OCI-LY3 (cell line): ENCODE data around the gene B4GALNT2.

Experiments
- H2AFZ ChIP-seq: fragments of 200-600, 300-600 bp; shearing (Covaris generic); 2 replicates; pipeline ENCODE4 v1.6.0; 2014; ENCODE audit warnings: antibody characterized with exemption, low read depth, low read length
- H3K27ac ChIP-seq: fragments of 200-600, 300-600 bp; sonication (generic); 2 replicates; pipeline ENCODE4 v1.5.1; 2014; ENCODE audit warnings: mild to moderate bottlenecking, low read length, moderate library complexity, mixed read lengths
- H3K27me3 ChIP-seq: fragments of 200-600, 300-600 bp; sonication (generic); 2 replicates; pipeline ENCODE4 v1.6.1; 2014; ENCODE audit warnings: low read depth, low read length, mixed read lengths
- H3K36me3 ChIP-seq: fragments of 200-600, 300-600 bp; sonication (generic); replicated peaks from 2 replicates; pipeline ENCODE3; 2014; ENCODE audit warnings: low read depth, low read length, mixed read lengths
- H3K4me1 ChIP-seq: fragments of 300-600, 200-600 bp; sonication (generic); 2 replicates; pipeline ENCODE4 v1.6.1; 2014; ENCODE audit warnings: low read length, mixed read lengths
- H3K4me2 ChIP-seq: fragments of 200-600, 300-600 bp; sonication (generic); 2 replicates; pipeline ENCODE4 v1.6.1; 2014; ENCODE audit warnings: low read length, mixed read lengths
- H3K4me3 ChIP-seq: fragments of 300-600, 200-600 bp; sonication (generic); 2 replicates; pipeline ENCODE4 v1.5.1; 2014; ENCODE audit warnings: antibody characterized with exemption, mild to moderate bottlenecking, low read length, moderate library complexity
- H3K79me2 ChIP-seq: fragments of 300-600, 200-600 bp; shearing (Covaris generic); 2 replicates; pipeline ENCODE4 v1.6.1; 2014; ENCODE audit warnings: mild to moderate bottlenecking, low read length, mixed read lengths
- H3K9ac ChIP-seq: fragments of 300-600, 200-600 bp; shearing (Covaris generic); 2 replicates; pipeline ENCODE4 v1.6.0; 2014; ENCODE audit warnings: mild to moderate bottlenecking, low read length, moderate library complexity
- H3K9me3 ChIP-seq: fragments of 200-600, 300-600 bp; shearing (Covaris generic); 2 replicates; pipeline ENCODE4 v1.6.1; 2014; ENCODE audit warnings: low read length, mixed read lengths; ENCODE audit not compliant: insufficient read depth
- H4K20me1 ChIP-seq: fragments of 200-600, 300-600 bp; sonication (generic); 2 replicates; pipeline ENCODE4 v1.6.1; 2016; ENCODE audit warnings: low read length, mixed read lengths; ENCODE audit not compliant: insufficient read depth
- CTCF ChIP-seq: fragments of 200-600, 300-600 bp; sonication (generic); IDR thresholded peaks from 2 replicates; pipeline ENCODE4 v1.5.1; 2014; ENCODE audit warnings: antibody characterized with exemption, low read length, low read depth
- EZH2phosphoT487 ChIP-seq: fragments of 200-600 bp; shearing (Covaris generic); IDR thresholded peaks from 2 replicates; pipeline ENCODE4 v1.6.1; 2018; ENCODE audit warnings: antibody characterized with exemption, mixed run types, low read depth

B4GALNT2 gene

DNA sequence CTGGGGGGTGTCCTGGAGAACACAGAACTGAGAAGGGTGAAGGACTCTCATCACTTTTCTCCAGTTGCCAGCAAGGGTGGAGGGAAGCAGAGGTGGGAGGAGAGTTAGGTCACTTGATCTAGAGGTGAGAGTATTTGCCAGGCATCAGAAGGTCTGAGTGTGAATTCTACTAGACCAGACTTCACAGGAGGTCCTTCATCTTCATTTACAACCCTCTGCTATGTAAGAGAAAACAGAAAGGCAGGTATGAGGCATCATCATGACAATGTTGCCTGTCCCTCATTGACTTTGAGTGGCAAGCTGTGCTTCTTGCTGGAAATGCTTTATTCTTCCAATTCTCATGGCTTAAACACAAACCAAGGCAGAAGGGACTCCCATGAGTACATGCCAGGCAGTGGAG is 45.9 kb upstream of the B4GALNT2 start:
- H3K9ac ChIP-seq, result no peak overlapping the region
- peaks cover 19% of the 10 kb centered on the region; the same call in 1 of the 2 replicates for H3K27me3 ChIP-seq
- H3K4me3 ChIP-seq, result no peak overlapping the region
- no peaks in the 10 kb centered on the region for H3K36me3 ChIP-seq
- no peak overlapping the region for H3K27ac ChIP-seq
- no peak overlapping the region for H2AFZ ChIP-seq
- no peak overlapping the region for H3K4me2 ChIP-seq
- no peak for TF ChIP-seq EZH2phosphoT487
- no peak for TF ChIP-seq CTCF
- no peaks in the 10 kb centered on the region for H3K9me3 ChIP-seq
- no peaks in the 10 kb centered on the region for H3K4me1 ChIP-seq
- H3K79me2 ChIP-seq, result no peaks in the 10 kb centered on the region
- no peaks in the 10 kb centered on the region for H4K20me1 ChIP-seq

DNA sequence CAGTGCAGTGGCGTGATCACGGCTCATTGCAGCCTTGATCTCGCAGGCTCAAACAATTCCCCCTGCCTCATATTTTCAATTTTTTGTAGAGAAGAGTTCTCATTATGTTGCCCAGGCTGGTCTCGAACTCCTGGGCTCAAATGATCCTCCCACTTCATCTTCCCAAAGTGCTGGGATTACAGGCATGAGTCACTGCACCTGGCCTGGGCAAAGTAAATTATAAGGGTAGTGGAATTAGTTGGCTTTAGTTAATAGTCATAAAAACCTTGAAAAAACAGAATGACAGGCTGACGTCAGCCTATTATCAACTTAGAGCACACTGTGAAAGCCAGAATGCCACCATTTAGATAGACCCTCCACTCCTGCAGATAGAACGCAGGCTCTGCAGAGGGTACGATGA is 43.5 kb upstream of the B4GALNT2 start:
- TF ChIP-seq EZH2phosphoT487 (no peak), CTCF (no peak)
- no peaks in the 10 kb centered on the region for H4K20me1 ChIP-seq

DNA sequence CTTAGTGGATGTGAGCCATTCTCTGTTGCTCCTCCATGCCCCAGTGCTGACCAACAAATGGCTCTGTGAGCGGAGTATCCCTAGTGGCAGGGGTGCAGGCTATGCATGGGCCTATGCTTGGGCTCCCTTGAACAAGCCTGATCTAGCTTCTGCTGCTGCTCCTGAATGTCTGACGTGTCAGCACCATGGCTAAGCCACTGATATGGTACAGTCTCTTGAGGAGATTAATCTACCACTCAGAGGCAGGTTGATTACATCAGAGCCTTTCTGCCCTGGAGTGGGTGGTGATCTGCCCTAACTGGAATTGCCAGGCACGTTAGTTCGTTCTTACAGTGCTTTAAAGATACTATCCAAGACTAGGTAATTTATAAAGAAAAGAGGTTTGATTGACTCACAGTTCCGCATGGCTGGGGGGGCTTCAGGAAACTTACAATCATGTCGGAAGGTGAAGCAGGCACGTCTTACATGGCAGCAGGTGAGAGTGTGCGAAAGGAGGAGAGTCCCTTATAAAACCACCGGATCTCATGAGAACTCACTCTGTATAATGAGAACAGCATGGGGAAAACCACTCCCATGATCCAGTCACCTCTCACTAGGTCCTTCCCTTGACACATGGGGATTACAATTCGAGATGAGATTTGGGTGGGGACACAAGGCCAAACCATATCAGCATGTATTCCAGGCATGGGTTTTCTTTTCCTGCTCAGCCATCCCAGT is 41.5 kb upstream of the B4GALNT2 start:
- Histone ChIP-seq H3K4me2 (no peak overlapping the region), H3K79me2 (no peaks in the 10 kb centered on the region), H3K4me3 (no peak overlapping the region), H3K4me1 (no peaks in the 10 kb centered on the region), H3K27ac (no peak overlapping the region), H2AFZ (no peak overlapping the region), H4K20me1 (no peaks in the 10 kb centered on the region), H3K9ac (no peak overlapping the region), H3K9me3 (no peaks in the 10 kb centered on the region), H3K36me3 (no peaks in the 10 kb centered on the region), H3K27me3 (peaks cover 5% of the 10 kb centered on the region; the same call in 1 of the 2 replicates)
- TF ChIP-seq EZH2phosphoT487 (no peak), CTCF (no peak)

More for the DNA sequence above, 43.5 kb upstream of the B4GALNT2 start:
- Histone ChIP-seq H3K4me3 (no peak overlapping the region), H3K79me2 (no peaks in the 10 kb centered on the region), H3K27ac (no peak overlapping the region), H2AFZ (no peak overlapping the region), H3K4me1 (no peaks in the 10 kb centered on the region), H3K36me3 (no peaks in the 10 kb centered on the region), H3K9me3 (no peaks in the 10 kb centered on the region), H3K9ac (no peak overlapping the region), H3K4me2 (no peak overlapping the region), H3K27me3 (peaks cover 13% of the 10 kb centered on the region; the same call in 1 of the 2 replicates)

GRCh38 chr17:49093131-49093530 is 39.4 kb upstream of the B4GALNT2 start:
- no peaks in the 10 kb centered on the region for H4K20me1 ChIP-seq
- H3K9me3 ChIP-seq, result no peaks in the 10 kb centered on the region
- no peak overlapping the region for H3K4me2 ChIP-seq
- H3K4me3 ChIP-seq, result no peak overlapping the region
- TF ChIP-seq CTCF (no peak), EZH2phosphoT487 (no peak)
- no peaks in the 10 kb centered on the region for H3K27me3 ChIP-seq
- no peaks in the 10 kb centered on the region for H3K4me1 ChIP-seq
- no peaks in the 10 kb centered on the region for H3K79me2 ChIP-seq
- H3K9ac ChIP-seq, result no peak overlapping the region
- no peaks in the 10 kb centered on the region for H3K36me3 ChIP-seq
- H3K27ac ChIP-seq, result no peak overlapping the region
- H2AFZ ChIP-seq, result no peak overlapping the region
